Stimulated activated CD4-positive, alpha-beta T cell treated with anti-CD3 and anti-CD28 coated beads, Interleukin-2, amount 100 ng/mL, for 24 hours (primary cell): Measurements from ENCODE around the gene EEFSEC.

Experiments
- DNase-seq, 2 donors: peaks; one replicate each; pipeline ENCODE4 v3.0.0-alpha.2; 2020

The EEFSEC gene

GRCh38 chr3:128456776-128457715, 303.8 kb downstream of the EEFSEC start:
- no peak for DNase-seq

- DNase-seq: no peak
These were observed 304.7 kb downstream of the EEFSEC start for GRCh38 chr3:128457937-128458336.
